ENCODE results near the gene APOC1.

APOC1 gene

DNA sequence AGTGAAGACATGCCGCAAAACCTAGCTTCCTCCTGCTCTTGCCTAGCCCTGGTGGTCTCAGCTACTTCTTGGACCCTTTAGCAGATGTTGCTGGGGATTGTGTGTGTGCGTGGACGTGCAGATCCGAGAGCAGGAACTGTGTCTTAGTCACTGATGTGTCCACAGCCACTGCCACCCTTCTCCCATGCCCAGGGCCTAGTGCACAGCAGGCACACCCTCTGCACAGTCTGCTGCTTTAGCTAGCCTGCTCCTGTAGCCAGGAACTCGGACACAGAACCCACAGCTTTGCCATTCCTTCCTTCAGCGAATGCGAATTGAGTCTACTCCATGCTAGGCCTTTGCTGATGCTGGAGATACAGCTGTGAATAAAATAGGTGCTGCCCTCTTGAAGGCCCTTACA lies 43.1 kb downstream of the APOC1 start:
- DNase-seq, result no peak

DNA sequence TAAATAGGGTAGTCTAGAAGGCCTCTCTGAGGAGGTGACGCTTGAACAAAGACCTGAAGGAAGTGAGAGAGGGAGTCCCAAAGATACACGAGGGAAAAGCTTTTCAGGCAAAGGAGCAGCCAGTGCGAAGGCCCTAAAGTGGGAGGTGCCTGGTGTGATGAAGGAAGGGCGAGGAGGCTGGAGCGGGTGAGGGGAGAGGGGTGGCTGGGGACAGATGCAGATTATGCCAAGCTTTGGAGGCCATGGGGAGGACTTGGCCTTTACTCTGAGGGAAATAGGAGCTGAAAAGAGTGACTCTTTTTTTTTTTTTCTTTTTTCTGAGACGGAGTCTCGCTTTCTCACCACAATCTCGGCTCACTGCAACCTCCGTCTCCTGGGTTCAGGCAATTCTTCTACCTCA lies 43.7 kb downstream of the APOC1 start:
- DNase-seq, result no peak

DNA sequence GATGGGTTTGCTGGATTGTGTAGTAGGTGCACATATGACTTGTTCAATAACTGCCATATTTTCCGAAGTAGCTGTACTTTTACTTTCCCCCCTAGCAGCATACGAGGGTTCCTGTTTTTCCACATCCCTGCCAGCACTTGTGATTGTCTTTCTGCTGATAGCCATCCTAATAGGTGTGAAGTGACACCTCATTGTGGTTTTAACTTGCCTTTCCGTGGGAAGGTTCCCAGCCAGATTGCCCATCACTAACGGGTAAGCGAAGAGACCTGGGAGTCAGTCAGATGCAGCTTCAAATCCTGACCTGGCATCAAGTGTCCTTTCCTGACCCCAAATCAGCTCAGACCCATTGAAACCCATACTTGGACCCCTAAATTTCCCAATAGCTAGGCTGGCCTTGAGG lies 45.3 kb downstream of the APOC1 start:
- no peak for DNase-seq

DNA sequence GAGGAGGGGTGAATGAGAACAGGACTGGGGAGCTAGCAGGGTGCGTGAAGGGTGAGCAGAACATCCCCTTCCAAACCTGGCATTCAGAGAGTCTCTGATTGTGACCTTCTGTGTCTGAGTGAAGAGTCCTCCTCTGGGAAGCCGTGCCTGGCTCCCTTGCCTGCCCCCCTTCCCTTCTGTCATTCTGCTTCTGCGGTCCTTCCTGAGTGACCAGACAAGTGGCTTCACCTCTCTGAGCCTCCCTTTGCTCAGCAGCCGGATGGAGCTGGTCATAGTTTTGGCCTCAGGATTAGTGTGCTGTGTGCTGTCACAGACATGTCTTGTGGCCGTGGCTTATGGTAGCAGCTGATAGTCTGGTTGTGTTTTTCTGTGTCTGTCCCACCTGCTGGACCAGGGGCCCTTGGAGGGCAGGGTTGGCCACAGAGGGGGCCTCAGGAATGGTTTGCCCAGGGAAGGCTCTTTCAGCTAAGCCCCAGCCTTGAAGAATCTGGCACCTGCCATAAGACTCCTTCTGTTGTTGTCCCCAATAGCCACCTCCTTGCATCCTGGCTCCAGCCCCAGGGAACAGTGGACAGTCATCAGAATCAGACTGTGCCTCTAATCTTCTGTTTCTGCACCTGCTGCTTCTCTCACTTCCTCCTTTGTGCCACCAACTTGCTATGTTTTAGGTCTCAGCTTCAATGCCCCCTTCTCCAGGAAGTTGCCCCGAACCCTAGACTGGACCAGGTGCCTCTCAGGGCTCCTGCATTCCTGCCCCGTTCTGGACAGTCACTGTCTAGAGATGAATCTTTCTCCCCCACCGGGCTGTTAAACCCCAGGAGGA lies 46.7 kb downstream of the APOC1 start:
- no peak for DNase-seq

DNA sequence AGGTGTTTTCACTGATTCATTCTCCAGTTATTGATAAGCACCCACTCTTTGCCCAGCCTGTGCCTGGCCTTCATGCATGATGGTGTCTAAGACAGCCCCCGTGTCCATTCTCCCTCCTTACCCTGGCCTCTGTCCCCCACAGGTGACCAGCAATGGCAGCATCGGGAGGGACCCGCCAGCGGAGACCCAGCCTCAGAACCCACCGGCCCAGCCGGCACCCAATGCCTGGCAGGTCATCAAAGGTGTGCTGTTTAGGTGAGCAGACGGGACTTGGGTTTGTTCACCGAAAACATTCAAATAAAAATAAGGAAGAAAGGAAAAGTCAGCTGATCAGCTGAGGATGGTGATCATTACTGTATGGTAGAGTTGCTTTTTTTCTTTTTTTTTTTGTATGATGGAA lies 47.4 kb downstream of the APOC1 start:
- DNase-seq, result no peak

DNA sequence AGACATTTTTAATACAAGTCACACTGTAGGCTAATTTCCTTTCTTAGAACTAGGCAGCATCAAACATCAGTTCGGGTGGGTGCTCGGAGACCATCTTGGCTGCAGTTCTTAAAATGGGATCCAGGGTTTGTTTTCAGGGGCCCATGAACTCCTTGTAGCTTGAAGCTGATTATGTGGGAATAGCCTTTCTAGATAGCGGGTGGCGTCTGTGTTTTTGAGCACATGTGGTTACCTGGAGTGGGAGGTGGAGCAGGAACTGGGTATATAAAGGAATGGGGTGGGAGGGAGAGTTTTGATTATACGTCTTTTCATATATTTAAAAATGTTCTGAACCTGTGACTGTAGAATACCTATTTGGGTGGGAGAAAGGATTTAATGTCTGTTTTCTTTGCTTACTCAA lies 53.7 kb downstream of the APOC1 start:
- no peak for DNase-seq

DNA sequence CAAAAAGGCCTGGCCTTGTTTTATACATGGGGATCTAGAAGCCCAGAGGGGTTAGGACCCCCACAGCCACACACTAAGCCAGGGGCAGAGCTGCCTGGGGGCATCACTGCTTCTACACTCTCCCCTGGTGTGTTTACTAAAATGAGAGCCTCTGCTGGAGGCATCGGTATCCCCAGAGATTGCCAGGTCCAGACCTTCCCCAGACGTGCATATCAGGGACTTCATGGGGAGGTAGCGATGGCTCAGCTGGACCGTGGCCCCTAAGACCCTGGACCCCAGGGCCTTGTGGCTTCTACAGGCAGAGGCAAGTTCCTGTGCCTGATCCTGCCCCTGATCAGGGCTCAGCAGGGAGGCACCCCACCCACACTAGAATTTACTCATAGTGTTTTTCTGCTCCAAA lies 54.3 kb downstream of the APOC1 start:
- DNase-seq, result no peak

Data from effector CD4-positive, alpha-beta T cell (primary cell).